Left forelimb (tissue), 1 donor: ENCODE data around the gene KMT2B.

Source experiments
- DNase-seq: peaks from one replicate; pipeline ENCODE4 v3.0.0-alpha.2; 2018; ENCODE audit warnings: low spot score

The KMT2B gene

DNA sequence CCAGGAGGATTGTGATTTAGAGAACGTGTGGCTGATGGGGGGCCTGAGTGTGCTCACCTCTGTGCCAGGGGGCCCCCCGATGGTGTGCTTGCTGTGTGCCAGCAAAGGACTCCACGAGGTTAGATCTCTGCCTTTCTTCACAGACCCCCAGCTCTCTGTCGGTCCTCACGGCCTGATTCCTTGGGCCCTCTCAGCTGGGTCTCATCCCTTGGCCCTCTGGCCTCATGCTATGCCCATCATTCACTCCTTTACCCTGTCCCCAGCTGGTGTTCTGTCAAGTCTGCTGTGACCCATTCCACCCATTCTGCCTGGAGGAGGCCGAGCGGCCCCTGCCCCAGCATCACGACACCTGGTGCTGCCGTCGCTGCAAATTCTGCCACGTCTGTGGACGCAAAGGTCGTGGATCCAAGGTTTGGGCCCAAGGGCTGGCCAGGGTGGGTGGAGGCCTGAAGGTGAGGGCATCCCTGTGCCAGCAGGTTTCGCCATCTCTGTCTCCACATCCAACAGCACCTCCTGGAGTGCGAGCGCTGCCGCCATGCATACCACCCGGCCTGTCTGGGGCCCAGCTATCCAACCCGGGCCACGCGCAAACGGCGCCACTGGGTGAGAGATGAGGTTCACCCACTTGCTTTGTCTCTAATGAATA lies 7.5 kb downstream of the KMT2B start:
- no peak for DNase-seq

DNA sequence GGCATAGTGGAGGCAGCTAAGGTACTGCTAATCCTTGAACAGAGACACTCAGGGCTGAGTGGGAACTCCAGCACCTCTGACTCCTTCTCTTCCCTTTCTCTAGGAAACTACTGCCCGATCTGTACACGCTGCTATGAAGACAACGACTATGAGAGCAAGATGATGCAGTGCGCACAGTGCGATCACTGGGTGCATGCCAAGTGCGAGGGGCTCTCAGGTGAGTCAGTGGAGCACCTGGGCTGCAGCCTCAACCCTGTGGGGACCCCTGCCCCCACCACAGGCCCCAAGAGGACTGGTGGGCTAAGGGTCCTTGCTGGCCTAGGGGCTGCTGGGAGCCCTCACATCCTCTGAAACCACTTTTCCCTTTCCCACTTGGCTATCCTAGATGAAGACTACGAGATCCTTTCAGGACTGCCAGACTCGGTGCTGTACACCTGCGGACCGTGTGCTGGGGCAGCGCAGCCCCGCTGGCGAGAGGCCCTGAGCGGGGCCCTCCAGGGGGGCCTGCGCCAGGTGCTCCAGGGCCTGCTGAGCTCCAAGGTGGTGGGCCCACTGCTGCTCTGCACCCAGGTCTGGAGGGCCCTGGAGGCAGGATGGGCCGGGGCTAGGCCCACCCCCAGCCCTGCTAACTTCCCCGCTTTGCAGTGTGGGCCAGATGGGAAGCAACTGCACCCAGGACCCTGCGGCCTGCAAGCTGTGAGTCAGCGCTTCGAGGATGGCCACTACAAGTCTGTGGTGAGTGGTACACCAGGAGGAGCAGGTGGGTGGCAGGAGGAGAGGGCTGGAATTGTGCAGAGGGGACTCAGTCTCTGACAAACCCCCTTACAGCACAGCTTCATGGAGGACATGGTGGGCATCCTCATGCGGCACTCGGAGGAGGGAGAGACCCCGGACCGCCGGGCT lies 9.5 kb downstream of the KMT2B start:
- DNase-seq, result no peak

DNA sequence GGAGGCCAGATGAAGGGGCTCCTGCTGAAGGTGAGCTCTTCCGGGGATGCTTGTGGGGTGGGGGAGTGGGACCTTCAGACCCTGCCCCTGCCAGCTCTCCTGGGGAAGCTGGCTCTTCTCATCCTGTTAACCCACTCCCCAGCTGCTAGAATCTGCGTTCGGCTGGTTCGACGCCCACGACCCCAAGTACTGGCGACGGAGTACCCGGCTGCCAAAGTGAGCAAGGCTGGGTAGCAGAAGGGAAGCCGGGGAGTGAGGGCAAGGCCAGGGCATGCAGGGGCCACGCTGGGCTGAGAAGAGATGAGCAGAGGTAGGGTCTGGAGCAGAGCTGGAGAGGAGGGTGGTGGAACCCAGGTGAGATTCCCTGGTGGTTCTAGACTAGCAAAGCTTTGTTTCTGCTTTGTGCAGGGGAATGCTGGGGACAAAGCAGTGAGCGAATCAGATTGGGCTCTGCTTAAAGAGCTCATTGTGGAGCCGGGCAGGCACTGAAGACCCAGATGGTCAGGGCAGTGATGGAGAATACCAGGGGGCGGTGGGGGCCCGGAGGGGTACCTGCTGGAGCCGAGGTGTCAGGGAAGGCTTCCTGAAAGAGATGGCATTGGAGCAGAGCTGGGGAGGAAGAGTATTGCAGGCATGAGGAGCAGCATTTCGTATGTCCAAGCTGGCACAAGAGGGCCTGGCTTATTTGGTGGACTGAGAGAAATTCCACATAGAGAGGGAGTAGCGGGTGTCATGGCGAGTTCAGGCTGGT lies 10.3 kb downstream of the KMT2B start:
- no peak for DNase-seq

DNA sequence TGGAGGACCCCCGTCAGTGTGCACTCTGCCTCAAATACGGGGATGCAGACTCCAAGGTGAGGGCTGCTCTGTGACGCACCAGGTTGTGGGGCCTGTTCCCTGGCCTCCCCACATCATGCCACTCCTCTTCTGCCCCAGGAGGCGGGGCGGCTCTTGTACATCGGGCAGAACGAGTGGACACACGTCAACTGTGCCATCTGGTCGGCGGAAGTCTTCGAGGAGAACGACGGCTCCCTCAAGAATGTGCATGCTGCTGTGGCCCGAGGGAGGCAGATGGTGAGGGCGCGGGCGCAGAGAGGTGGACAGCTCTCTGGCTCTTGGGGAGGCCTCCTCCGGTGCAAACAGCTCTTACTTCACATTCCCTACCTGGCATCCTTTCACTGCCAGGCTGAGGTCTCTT lies 11.2 kb downstream of the KMT2B start:
- no peak for DNase-seq

DNA sequence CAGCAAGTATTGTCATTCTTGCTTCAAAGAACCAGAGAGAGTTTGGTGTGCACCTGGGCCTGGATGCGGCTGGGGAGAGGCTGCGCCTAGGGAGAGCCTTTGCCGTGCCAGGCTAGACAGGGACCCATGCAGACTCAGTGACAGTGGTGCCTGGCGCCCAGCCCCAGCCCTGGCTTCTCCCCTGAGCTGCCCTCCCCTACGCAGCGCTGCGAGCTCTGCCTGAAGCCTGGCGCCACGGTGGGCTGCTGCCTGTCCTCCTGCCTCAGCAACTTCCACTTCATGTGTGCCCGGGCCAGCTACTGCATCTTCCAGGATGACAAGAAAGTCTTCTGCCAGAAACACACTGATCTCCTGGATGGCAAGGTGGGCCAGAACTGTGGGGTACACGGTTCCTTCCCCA lies 12.0 kb downstream of the KMT2B start:
- DNase-seq, result no peak

DNA sequence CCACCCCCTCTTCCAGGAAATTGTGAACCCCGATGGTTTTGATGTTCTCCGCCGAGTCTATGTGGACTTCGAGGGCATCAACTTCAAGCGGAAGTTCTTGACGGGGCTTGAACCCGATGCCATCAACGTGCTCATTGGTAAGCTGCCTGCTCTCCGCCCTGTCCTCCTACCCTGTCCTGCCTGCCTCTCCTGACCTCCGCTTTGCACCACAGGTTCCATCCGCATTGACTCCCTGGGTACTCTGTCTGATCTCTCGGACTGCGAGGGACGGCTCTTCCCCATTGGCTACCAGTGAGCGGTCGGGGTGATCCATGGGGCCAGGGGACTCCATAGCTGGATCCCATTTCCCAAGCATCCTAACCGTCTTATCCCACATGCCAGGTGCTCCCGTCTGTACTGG lies 12.5 kb downstream of the KMT2B start:
- no peak for DNase-seq

DNA sequence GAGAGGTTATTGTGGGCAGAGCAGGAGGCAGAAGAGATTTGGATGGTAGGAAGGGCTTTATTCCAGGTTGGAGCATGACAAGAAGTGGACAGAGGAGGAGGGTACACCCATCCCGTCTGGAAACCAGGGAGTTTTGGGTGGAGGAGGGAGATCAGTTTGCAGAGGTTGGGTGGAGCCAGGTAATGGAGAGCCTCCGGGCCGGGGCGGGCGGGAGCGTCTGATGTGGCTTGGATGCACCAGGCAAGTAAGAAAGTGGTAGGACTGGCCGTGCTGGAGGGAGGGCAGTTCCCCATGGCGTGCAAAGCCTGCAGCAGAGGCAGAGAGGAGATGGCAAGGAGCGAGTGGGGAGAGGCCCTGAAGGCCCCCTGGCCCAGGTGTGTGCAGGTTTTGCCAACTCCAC lies 13.6 kb downstream of the KMT2B start:
- no peak for DNase-seq

DNA sequence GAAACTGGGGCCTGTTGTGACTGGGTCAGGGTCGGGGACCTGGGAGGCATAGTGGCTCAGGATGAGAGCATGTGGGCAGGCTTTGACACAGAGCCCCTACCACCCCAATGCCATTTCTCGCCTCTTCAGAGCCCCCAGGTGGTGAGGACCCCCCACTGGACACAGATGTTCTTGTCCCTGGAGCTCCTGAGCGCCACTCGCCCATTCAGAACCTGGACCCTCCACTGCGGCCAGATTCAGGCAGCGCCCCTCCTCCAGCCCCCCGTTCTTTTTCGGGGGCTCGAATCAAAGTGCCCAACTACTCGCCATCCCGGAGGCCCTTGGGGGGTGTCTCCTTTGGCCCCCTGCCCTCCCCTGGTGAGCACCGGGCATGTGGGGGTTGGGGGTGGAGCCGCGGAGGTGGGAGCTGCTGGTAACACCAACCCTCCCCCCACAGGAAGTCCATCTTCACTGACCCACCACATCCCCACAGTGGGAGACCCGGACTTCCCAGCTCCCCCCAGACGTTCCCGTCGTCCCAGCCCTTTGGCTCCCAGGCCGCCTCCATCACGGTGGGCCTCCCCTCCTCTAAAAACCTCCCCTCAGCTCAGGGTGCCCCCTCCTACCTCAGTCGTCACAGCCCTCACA lies 14.1 kb downstream of the KMT2B start:
- no peak for DNase-seq

DNA sequence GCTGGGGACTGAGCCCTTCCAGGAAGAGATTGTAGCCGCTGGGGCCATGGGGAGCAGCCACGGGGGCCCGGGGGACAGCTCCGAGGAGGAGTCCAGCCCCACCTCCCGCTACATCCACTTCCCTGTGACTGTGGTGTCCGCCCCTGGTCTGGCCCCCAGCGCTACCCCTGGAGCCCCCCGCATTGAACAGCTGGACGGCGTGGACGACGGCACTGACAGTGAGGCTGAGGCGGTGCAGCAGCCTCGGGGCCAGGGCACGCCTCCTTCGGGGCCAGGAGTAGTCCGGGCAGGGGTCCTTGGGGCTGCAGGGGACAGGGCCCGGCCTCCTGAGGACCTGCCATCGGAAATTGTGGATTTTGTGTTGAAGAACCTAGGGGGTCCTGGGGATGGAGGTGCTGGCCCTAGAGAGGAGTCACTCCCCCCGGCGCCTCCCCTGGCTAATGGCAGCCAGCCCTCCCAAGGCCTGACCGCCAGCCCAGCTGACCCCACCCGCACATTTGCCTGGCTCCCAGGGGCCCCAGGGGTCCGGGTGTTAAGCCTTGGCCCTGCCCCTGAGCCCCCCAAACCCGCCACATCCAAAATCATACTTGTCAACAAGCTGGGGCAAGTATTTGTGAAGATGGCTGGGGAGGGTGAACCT lies 14.9 kb downstream of the KMT2B start:
- DNase-seq, result no peak

DNA sequence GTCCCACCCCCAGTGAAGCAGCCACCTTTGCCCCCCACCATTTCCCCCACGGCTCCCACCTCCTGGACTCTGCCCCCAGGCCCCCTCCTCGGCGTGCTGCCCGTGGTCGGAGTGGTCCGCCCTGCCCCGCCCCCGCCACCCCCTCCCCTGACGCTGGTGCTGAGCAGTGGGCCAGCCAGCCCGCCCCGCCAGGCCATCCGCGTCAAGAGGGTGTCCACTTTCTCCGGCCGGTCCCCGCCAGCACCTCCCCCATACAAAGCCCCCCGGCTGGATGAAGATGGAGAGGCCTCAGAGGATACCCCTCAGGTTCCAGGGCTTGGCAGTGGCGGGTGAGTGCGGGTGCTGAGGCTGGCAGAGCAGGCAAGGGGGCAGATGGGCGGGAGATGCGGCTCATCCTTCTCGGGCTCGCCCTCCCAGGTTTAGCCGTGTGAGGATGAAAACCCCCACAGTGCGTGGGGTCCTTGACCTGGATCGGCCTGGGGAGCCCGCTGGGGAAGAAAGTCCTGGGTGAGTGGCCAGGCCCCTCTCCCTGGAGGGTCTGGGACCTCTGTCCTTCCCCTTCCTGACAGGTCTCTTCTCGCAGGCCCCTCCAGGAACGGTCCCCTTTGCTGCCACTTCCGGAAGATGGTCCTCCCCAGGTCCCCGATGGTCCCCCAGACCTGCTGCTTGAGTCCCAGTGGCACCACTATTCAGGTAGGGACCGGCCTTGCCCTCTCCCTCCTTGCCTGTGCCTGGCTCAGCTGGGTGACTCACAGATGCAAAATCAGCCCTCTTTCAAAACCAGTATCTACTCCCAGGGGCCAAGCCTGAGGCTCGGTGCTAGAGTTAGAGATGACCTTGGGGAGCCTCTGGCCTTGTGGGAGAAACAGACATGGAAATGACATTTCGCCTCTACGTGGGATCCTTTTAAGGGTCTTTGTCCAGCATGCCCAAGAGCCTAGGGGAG lies 15.7 kb downstream of the KMT2B start:
- no peak for DNase-seq

DNA sequence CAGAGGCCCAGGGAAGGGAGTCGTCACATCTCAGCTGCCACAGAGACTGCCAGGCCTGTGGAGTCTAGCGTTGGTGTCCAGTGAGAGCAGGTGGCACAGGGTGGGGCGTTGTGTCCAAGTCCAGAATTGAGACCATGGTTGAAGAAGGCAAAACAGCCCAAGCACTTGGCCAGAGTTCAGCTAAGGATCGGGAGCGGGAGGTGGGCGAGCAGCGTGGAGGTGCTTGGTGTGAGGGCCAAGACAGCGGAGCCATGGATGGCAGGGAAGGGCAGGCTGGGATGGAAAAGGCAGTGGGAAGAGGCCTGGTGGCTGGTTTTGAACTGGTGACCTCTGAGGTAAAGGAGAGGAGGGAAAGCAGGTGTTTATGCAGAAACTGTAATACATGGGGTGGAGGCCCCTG lies 16.5 kb downstream of the KMT2B start:
- DNase-seq, result no peak

DNA sequence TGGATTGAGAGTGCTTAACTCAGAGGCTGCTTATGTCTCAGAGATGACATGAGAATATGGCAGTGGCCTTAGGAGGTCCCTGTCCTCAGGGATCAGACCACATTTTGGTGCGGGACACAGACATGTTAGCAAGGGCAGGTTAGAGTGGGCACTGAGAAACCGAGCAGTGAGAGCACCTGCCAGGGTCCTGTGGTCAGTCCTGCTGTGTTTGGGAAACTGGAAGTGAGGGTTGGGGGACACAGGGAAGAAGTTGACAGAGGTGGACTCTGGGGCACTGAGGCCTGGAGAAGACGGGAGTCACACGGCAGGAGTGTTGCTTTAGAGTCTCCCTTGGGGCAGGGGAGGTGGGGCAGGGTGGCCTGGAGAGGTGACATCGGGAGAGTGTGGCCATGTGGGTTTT lies 17.1 kb downstream of the KMT2B start:
- no peak for DNase-seq

DNA sequence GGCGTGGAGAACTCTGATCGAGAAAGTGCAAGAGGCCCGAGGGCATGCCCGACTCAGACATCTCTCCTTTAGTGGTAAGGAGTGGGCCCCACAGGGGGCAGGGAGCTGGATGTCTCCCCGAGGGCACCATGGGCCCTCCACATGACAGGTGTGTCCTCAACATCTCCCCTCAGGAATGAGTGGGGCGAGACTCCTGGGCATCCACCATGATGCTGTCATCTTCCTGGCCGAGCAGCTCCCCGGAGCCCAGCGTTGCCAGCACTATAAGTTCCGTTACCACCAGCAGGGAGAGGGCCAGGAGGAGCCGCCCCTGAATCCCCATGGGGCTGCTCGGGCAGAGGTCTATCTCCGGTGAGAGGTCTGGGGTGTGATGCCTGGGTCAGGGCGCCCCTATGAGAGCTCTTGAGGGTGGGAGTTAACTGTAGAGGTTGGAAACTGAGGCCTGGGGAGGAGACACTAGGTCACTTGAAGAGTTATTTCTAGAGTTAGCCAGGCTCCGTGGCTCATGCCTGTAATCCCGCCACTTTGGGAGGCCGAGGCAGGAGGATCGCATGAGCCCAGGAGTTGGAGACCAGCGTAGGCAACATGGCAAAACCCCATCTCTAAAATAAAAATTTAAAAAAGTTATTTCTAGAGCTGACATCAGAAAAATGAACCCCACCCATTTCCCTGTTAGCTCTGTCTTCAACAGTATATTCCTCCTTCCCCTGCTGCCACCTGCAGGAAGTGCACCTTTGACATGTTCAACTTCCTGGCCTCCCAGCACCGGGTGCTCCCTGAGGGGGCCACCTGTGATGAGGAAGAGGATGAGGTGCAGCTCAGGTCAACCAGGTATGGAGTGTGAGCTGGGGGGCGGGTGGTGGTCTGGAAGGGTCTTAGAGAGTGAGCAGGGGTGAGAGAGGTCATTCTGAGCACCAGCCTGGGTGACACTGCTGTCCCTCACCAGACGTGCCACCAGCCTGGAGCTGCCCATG lies 19.4 kb downstream of the KMT2B start:
- no peak for DNase-seq

DNA sequence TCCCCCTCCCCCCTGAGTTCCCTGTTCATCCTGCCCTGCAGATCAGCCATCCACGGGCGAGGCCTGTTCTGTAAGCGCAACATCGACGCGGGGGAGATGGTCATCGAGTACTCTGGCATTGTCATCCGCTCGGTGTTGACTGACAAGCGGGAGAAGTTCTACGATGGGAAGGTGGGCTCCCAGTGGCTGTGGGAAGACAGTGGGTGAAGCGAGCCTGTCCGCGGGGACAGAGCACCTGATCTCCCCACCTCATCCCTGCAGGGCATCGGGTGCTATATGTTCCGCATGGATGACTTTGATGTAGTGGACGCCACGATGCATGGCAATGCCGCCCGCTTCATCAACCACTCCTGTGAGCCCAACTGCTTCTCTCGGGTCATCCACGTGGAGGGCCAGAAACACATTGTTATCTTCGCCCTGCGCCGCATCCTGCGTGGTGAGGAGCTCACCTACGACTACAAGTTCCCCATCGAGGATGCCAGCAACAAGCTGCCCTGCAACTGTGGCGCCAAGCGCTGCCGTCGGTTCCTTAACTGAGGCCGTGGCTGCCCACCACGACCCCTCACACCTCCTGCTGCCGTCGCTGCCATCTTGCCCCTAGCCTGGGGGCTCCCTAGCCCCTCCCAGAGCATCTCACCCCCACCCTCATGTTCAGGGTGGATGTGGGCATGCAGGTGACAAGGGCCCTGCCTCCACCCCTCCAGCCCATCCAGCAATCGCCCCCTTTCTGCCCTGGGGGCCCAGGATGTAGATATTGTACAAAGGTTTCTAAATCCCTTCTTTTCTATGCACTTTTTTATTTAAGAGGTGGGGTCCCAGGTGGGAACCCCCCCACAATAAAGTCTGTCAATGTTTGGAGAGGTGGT lies 20.5 kb downstream of the KMT2B start:
- no peak for DNase-seq

DNA sequence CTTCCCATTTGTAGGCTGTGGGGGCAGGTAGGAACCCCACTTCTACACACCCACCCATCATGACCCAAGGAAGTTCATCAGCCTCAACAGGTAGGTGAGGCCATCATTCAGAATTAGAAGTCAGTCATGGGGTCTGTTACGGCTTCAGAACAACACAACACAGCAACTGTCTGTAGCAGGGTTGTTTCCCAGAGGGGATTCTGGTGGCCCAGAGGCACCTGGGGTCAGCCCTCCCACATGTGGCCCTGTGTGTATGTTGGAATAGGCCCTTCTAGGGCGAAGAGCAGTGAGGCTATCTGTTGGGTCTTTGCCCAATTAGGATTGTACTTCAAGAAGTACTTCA lies 21.1 kb downstream of the KMT2B start:
- no peak for DNase-seq

DNA sequence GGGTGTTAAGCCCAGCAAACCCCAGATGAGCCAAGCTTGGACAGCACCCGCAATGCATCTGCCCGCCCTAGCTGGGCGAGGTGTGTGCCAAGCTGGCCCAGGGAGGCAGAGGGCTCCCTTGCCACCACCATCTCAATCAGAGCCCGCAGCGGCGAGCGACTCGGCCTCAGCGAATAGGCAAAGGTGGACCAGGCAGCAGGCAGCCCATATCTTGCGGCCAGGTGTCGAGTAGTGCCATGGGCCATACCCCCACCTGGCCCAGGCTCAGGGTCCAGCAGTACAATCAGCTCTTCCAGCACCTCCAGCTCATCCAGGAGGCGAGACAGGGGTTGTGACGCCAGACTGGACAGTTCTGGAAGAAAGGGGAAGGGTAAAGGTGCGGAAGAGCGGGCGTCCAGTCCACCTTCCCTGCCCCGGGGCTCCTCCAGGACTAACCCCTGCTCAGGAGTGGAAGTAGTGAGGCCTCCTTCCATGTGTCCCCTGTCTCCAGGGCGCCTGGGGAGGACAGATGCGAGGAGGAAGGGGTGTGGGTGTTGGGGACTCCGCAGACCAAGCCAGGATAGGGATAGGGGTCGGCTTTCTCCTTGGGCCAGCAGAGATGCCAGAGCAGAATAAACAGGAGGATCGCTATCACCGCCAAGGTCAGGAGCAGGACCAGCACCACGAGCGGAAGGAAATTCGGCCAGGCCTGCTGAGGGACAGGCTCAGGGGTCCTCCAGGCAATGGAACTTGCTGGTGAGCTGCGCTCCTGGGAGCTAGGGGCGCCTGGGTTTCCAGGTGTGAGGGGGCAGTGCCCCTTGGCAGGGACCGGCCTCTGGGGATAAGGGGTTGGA lies 21.7 kb downstream of the KMT2B start:
- no peak for DNase-seq

DNA sequence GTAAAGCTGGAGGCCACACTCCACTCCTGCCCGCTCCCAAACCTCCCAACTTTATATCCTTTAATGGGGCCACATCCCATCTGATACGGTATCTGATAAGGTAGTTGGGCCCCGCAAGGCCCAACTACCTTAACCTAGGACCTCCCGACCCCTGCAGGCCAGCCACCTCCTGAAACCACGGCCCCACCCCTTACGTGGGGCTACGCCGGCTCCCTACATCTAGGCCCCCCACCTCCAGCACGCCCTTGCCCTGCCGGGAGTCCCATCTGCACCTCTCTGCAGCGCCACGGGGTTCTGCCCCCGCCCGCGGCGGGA lies 22.3 kb downstream of the KMT2B start:
- no peak for DNase-seq
